ENCODE measurements around the gene DAO.
"Not testable (repeated sequence)": the region's sequence is repeated elsewhere in the genome, so short reads cannot be mapped to it uniquely, and the experiment has no call there.

The DAO gene

GRCh38 chr12:108840605-108841332 is 39.1 kb upstream of the DAO start:
- no peak for TF ChIP-seq CTCF (IDR thresholded peaks at IDR 0.05; ENCODE audit: borderline replicate concordance, control extremely low read depth, extremely low read depth, insufficient read depth, missing control alignments)
- no peak for DNase-seq (ENCODE audit: low spot score)
- in situ Hi-C loops (cut with MboI; ENCODE audit: low sequenced_read_pairs, unreplicated experiment), result no loop called here

- in situ Hi-C loops (cut with MboI; ENCODE audit: low sequenced_read_pairs, unreplicated experiment); DNase-seq (ENCODE audit: low spot score): not testable (repeated sequence)
Observed at GRCh38 chr12:108841825-108842224, 38.1 kb upstream of the DAO start.

DNA sequence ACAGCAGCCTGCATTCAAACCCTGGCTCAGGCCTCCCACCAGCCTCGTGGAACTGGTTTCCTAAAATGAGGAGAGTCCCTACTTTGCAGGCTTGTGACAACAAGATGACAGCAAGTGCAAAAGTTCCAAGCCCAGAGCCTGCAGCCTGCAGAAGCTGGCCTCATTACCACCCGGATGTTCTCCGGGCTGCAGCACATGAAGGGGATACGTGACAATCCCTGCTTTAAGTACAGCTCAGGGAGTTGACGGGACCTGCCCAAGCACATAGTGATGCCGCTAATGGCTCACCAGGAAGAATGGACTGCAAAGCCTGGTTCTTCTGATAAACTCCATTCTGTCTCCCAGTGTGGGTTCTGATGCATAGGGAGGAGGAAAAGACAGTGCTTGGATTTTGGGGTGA is 37.5 kb upstream of the DAO start:
- TF ChIP-seq CTCF (IDR thresholded peaks at IDR 0.05; ENCODE audit: borderline replicate concordance, control extremely low read depth, extremely low read depth, insufficient read depth, missing control alignments), result no peak
- DNase-seq (ENCODE audit: low spot score), result no peak
- in situ Hi-C loops (cut with MboI; ENCODE audit: low sequenced_read_pairs, unreplicated experiment), result no loop called here

- in situ Hi-C loops (cut with MboI; ENCODE audit: low sequenced_read_pairs, unreplicated experiment), result no loop called here
- TF ChIP-seq CTCF (IDR thresholded peaks at IDR 0.05; ENCODE audit: borderline replicate concordance, control extremely low read depth, extremely low read depth, insufficient read depth, missing control alignments), result no peak
- no peak for DNase-seq (ENCODE audit: low spot score)
Observed at GRCh38 chr12:108843187-108843586, 36.7 kb upstream of the DAO start.

GRCh38 chr12:108845696-108846095 is 34.2 kb upstream of the DAO start:
- DNase-seq (ENCODE audit: low spot score), result no peak
- TF ChIP-seq CTCF (IDR thresholded peaks at IDR 0.05; ENCODE audit: borderline replicate concordance, control extremely low read depth, extremely low read depth, insufficient read depth, missing control alignments), result no peak
- in situ Hi-C loops (cut with MboI; ENCODE audit: low sequenced_read_pairs, unreplicated experiment), result no loop called here

DNA sequence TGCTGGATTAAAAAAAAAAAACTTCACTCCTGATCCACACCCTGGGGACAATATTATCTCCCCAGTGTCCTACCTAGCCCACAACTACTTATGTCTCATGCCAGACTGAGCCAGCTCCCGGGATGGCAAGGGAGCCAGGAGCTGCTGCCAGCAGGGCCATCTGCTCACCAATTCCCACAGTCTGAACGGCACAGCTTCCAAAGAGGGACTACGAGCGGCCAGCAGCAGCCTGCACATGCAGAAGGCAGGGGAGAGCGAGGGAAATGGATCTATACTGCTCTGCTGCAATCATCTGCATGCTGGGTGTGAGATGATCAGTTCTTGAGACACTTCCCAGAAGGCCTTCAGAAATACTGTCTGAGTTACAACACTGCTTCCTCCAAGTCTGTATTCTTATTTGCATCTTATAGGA is 33.6 kb upstream of the DAO start:
- no peak for DNase-seq (ENCODE audit: low spot score)
- no peak for TF ChIP-seq CTCF (IDR thresholded peaks at IDR 0.05; ENCODE audit: borderline replicate concordance, control extremely low read depth, extremely low read depth, insufficient read depth, missing control alignments)
- in situ Hi-C loops (cut with MboI; ENCODE audit: low sequenced_read_pairs, unreplicated experiment), result no loop called here

DNA sequence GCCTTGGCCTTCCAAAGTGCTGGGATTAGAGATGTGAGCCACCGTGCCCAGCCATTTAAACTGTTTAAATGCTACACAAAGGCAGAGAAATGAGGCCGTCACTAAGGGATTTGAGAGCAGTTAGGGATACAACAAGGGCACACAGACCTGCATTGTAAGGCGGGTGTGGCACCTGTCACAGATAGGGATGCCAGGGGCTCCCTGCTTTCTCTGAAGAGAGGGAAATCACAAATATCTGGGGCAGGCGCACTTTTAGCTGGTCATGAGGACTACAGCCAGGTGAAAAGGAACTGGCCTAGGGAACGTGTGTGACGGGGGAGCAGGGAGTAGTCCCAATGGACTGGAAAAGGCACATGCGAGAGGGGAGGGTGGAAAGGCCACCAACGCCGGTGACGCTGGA is 32.2 kb upstream of the DAO start:
- TF ChIP-seq CTCF (IDR thresholded peaks at IDR 0.05; ENCODE audit: borderline replicate concordance, control extremely low read depth, extremely low read depth, insufficient read depth, missing control alignments), result no peak
- no peak for DNase-seq (ENCODE audit: low spot score)
- in situ Hi-C loops (cut with MboI; ENCODE audit: low sequenced_read_pairs, unreplicated experiment), result no loop called here
